HEK293 (cell line): Measurements from ENCODE around the gene VGLL4.

Experiments
- EGR2 ChIP-seq: fragments of 450-650 bp; formaldehyde crosslinking; IDR thresholded peaks from 2 replicates; pipeline ENCODE4 v1.5.1; 2016; ENCODE audit warnings: low read depth, missing biosample characterization, missing genetic modification characterization
- IKZF3 ChIP-seq: fragments of 450-650 bp; IDR thresholded peaks from 2 replicates; pipeline ENCODE4 v1.5.0; 2018; ENCODE audit warnings: missing biosample characterization, mild to moderate bottlenecking, missing genetic modification characterization, moderate library complexity
- SCRT2 ChIP-seq: fragments of 450-650 bp; formaldehyde crosslinking; IDR thresholded peaks from 2 replicates; pipeline ENCODE4 v1.5.1; 2016; ENCODE audit warnings: missing biosample characterization, missing genetic modification characterization
- TCF7L2 ChIP-seq: IDR thresholded peaks from 2 replicates; pipeline ENCODE4 v1.6.1; 2011; ENCODE audit warnings: low read depth, mild to moderate bottlenecking, inconsistent platforms, low read length, moderate library complexity, borderline replicate concordance
- ZBTB1 ChIP-seq: fragments of 450-650 bp; formaldehyde crosslinking; IDR thresholded peaks from 2 replicates; pipeline ENCODE4 v1.5.1; 2016; ENCODE audit warnings: missing biosample characterization, missing genetic modification characterization
- ZBTB17 ChIP-seq: fragments of 450-650 bp; formaldehyde crosslinking; IDR thresholded peaks from 2 replicates; pipeline ENCODE4 v1.5.1; 2016; ENCODE audit warnings: missing biosample characterization, missing genetic modification characterization
- ZBTB20 ChIP-seq: fragments of 450-650 bp; formaldehyde crosslinking; IDR thresholded peaks from 2 replicates; pipeline ENCODE4 v1.5.1; 2016; ENCODE audit warnings: missing biosample characterization, missing genetic modification characterization
- ZNF157 ChIP-seq: fragments of 450-650 bp; formaldehyde crosslinking; IDR thresholded peaks from 2 replicates; pipeline ENCODE4 v1.5.1; 2016; ENCODE audit warnings: missing biosample characterization, missing genetic modification characterization
- ZNF19 ChIP-seq: fragments of 450-650 bp; formaldehyde crosslinking; IDR thresholded peaks from 2 replicates; pipeline ENCODE4; 2016; ENCODE audit warnings: missing biosample characterization, missing genetic modification characterization, low read depth
- ZNF2 ChIP-seq: fragments of 450-650 bp; formaldehyde crosslinking; IDR thresholded peaks from 2 replicates; pipeline ENCODE4 v1.5.1; 2016; ENCODE audit warnings: missing biosample characterization, missing genetic modification characterization
- ZNF23 ChIP-seq: fragments of 450-650 bp; formaldehyde crosslinking; IDR thresholded peaks from 2 replicates; pipeline ENCODE4 v1.5.1; 2016; ENCODE audit warnings: missing biosample characterization, missing genetic modification characterization, borderline replicate concordance
- ZNF341 ChIP-seq: fragments of 450-650 bp; formaldehyde crosslinking; IDR thresholded peaks from 2 replicates; pipeline ENCODE4; 2016; ENCODE audit warnings: low read depth, missing biosample characterization, missing genetic modification characterization
- ZNF350 ChIP-seq: fragments of 450-650 bp; formaldehyde crosslinking; IDR thresholded peaks from 2 replicates; pipeline ENCODE4 v1.5.0; 2017; ENCODE audit warnings: missing biosample characterization, mild to moderate bottlenecking, missing genetic modification characterization
- ZNF391 ChIP-seq: fragments of 450-650 bp; formaldehyde crosslinking; IDR thresholded peaks from 2 replicates; pipeline ENCODE4 v1.5.1; 2016; ENCODE audit warnings: low read depth, missing biosample characterization, missing genetic modification characterization, borderline replicate concordance
- ZNF544 ChIP-seq: fragments of 450-650 bp; formaldehyde crosslinking; IDR thresholded peaks from 2 replicates; pipeline ENCODE4 v1.5.0; 2017; ENCODE audit warnings: missing biosample characterization, missing genetic modification characterization
- ZNF561 ChIP-seq: fragments of 450-650 bp; IDR thresholded peaks from 2 replicates; pipeline ENCODE4 v1.5.1; 2018; ENCODE audit warnings: missing biosample characterization, missing genetic modification characterization, borderline replicate concordance
- ZNF571 ChIP-seq: fragments of 450-650 bp; formaldehyde crosslinking; IDR thresholded peaks from 2 replicates; pipeline ENCODE4 v1.5.0; 2017; ENCODE audit warnings: missing biosample characterization, missing genetic modification characterization
- ZNF580 ChIP-seq: fragments of 450-650 bp; formaldehyde crosslinking; IDR thresholded peaks from 2 replicates; pipeline ENCODE4 v1.5.1; 2016; ENCODE audit warnings: missing biosample characterization, missing genetic modification characterization
- ZNF585B ChIP-seq: fragments of 450-650 bp; formaldehyde crosslinking; IDR thresholded peaks from 2 replicates; pipeline ENCODE4 v1.5.1; 2016; ENCODE audit warnings: missing biosample characterization, missing genetic modification characterization
- ZNF610 ChIP-seq: fragments of 450-650 bp; formaldehyde crosslinking; IDR thresholded peaks from 2 replicates; pipeline ENCODE4 v1.5.1; 2016; ENCODE audit warnings: missing biosample characterization, missing genetic modification characterization, borderline replicate concordance
- ZNF654 ChIP-seq: fragments of 450-650 bp; formaldehyde crosslinking; IDR thresholded peaks from 2 replicates; pipeline ENCODE4 v1.5.1; 2016; ENCODE audit warnings: low read depth, missing biosample characterization, missing genetic modification characterization
- ZNF658 ChIP-seq: fragments of 450-650 bp; formaldehyde crosslinking; IDR thresholded peaks from 2 replicates; pipeline ENCODE4; 2016; ENCODE audit warnings: missing biosample characterization, missing genetic modification characterization
- ZNF660 ChIP-seq: fragments of 450-650 bp; IDR thresholded peaks from 2 replicates; pipeline ENCODE4 v1.5.1; 2018; ENCODE audit warnings: missing biosample characterization, mild to moderate bottlenecking, missing genetic modification characterization
- ZNF670 ChIP-seq: fragments of 450-650 bp; formaldehyde crosslinking; IDR thresholded peaks from 2 replicates; pipeline ENCODE4 v1.5.1; 2016; ENCODE audit warnings: missing biosample characterization, missing genetic modification characterization, low read depth
- ZNF701 ChIP-seq: fragments of 450-650 bp; formaldehyde crosslinking; IDR thresholded peaks from 2 replicates; pipeline ENCODE4 v1.5.1; 2016; ENCODE audit warnings: missing biosample characterization, missing genetic modification characterization
- ZNF768 ChIP-seq: fragments of 450-650 bp; formaldehyde crosslinking; IDR thresholded peaks from 2 replicates; pipeline ENCODE4 v1.5.1; 2018; ENCODE audit warnings: missing biosample characterization, mild to moderate bottlenecking, missing genetic modification characterization
- ZNF830 ChIP-seq: fragments of 450-650 bp; IDR thresholded peaks from 2 replicates; pipeline ENCODE4 v1.5.0; 2018; ENCODE audit warnings: missing biosample characterization, missing genetic modification characterization, low read depth, mild to moderate bottlenecking, moderate library complexity
- ZSCAN5A ChIP-seq: fragments of 450-650 bp; formaldehyde crosslinking; IDR thresholded peaks from 2 replicates; pipeline ENCODE4 v1.5.1; 2016; ENCODE audit warnings: missing biosample characterization, missing genetic modification characterization
- TF ChIP-seq, protein P1 (sequence below): fragments of 450-650 bp; formaldehyde crosslinking; conservative IDR thresholded peaks from 2 replicates; pipeline ENCODE4 v1.5.1; 2016; ENCODE audit warnings: low read depth, missing biosample characterization, missing genetic modification characterization
- TF ChIP-seq, protein P2 (sequence below): fragments of 450-650 bp; formaldehyde crosslinking; optimal IDR thresholded peaks from 2 replicates; pipeline ENCODE3; 2016; ENCODE audit warnings: missing biosample characterization, mild to moderate bottlenecking, missing genetic modification characterization
- TF ChIP-seq, protein P3 (sequence below): fragments of 450-650 bp; formaldehyde crosslinking; IDR thresholded peaks from 2 replicates; pipeline ENCODE4 v1.5.1; 2016; ENCODE audit warnings: missing biosample characterization, missing genetic modification characterization
- TF ChIP-seq, protein P4 (sequence below): fragments of 450-650 bp; formaldehyde crosslinking; IDR thresholded peaks from 2 replicates; pipeline ENCODE4 v1.5.0; 2017; ENCODE audit warnings: missing biosample characterization, missing genetic modification characterization, borderline replicate concordance

Gene VGLL4

GRCh38 chr3:11643605-11644087 is at the start of gene VGLL4 (continued):
- TF ChIP-seq ZNF654 (tag by site-specific recombination) (no peak), ZNF610 (no peak; the same call in 1 of the 2 replicates), ZNF544 (tag by site-specific recombination) (no peak), ZNF350 (tag by site-specific recombination) (no peak), IKZF3 (tag by site-specific recombination) (peak; percentile 96), ZNF830 (tag by site-specific recombination) (no peak), SCRT2 (tag by site-specific recombination) (peak; percentile 28; the same call in 1 of the 2 replicates), ZNF391 (tag by site-specific recombination) (0 out of 2 replicates have a peak, but pooled peaks have one; percentile 29), ZNF19 (no peak), ZNF580 (tag by site-specific recombination) (no peak), ZNF768 (tag by site-specific recombination) (no peak), ZNF157 (tag by site-specific recombination) (no peak), ZNF341 (tag by site-specific recombination) (peak; percentile 96), ZNF701 (tag by site-specific recombination) (no peak), ZNF2 (tag by site-specific recombination) (peak; percentile 89), ZNF561 (tag by site-specific recombination) (no peak), ZNF660 (tag by site-specific recombination) (no peak), ZNF23 (no peak), ZBTB20 (tag by site-specific recombination) (peak; percentile 93; the same call in 1 of the 2 replicates), ZSCAN5A (tag by site-specific recombination) (no peak), ZNF571 (tag by site-specific recombination) (no peak), ZNF658 (no peak), EGR2 (tag by site-specific recombination) (no peak), ZBTB1 (tag by site-specific recombination) (no peak), ZNF585B (tag by site-specific recombination) (no peak), ZNF670 (tag by site-specific recombination) (no peak), ZBTB17 (peak; percentile 94), TCF7L2 (no peak)
- TF ChIP-seq, protein P1, sequence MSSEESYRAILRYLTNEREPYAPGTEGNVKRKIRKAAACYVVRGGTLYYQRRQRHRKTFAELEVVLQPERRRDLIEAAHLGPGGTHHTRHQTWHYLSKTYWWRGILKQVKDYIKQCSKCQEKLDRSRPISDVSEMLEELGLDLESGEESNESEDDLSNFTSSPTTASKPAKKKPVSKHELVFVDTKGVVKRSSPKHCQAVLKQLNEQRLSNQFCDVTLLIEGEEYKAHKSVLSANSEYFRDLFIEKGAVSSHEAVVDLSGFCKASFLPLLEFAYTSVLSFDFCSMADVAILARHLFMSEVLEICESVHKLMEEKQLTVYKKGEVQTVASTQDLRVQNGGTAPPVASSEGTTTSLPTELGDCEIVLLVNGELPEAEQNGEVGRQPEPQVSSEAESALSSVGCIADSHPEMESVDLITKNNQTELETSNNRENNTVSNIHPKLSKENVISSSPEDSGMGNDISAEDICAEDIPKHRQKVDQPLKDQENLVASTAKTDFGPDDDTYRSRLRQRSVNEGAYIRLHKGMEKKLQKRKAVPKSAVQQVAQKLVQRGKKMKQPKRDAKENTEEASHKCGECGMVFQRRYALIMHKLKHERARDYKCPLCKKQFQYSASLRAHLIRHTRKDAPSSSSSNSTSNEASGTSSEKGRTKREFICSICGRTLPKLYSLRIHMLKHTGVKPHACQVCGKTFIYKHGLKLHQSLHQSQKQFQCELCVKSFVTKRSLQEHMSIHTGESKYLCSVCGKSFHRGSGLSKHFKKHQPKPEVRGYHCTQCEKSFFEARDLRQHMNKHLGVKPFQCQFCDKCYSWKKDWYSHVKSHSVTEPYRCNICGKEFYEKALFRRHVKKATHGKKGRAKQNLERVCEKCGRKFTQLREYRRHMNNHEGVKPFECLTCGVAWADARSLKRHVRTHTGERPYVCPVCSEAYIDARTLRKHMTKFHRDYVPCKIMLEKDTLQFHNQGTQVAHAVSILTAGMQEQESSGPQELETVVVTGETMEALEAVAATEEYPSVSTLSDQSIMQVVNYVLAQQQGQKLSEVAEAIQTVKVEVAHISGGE (tag by site-specific recombination): peak; percentile 44
- TF ChIP-seq, protein P2, sequence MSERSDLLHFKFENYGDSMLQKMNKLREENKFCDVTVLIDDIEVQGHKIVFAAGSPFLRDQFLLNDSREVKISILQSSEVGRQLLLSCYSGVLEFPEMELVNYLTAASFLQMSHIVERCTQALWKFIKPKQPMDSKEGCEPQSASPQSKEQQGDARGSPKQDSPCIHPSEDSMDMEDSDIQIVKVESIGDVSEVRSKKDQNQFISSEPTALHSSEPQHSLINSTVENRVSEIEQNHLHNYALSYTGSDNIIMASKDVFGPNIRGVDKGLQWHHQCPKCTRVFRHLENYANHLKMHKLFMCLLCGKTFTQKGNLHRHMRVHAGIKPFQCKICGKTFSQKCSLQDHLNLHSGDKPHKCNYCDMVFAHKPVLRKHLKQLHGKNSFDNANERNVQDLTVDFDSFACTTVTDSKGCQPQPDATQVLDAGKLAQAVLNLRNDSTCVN (tag by site-specific recombination): peak; percentile 25
- TF ChIP-seq, protein P3, sequence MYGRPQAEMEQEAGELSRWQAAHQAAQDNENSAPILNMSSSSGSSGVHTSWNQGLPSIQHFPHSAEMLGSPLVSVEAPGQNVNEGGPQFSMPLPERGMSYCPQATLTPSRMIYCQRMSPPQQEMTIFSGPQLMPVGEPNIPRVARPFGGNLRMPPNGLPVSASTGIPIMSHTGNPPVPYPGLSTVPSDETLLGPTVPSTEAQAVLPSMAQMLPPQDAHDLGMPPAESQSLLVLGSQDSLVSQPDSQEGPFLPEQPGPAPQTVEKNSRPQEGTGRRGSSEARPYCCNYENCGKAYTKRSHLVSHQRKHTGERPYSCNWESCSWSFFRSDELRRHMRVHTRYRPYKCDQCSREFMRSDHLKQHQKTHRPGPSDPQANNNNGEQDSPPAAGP (tag by site-specific recombination): no peak
- TF ChIP-seq, protein P4, sequence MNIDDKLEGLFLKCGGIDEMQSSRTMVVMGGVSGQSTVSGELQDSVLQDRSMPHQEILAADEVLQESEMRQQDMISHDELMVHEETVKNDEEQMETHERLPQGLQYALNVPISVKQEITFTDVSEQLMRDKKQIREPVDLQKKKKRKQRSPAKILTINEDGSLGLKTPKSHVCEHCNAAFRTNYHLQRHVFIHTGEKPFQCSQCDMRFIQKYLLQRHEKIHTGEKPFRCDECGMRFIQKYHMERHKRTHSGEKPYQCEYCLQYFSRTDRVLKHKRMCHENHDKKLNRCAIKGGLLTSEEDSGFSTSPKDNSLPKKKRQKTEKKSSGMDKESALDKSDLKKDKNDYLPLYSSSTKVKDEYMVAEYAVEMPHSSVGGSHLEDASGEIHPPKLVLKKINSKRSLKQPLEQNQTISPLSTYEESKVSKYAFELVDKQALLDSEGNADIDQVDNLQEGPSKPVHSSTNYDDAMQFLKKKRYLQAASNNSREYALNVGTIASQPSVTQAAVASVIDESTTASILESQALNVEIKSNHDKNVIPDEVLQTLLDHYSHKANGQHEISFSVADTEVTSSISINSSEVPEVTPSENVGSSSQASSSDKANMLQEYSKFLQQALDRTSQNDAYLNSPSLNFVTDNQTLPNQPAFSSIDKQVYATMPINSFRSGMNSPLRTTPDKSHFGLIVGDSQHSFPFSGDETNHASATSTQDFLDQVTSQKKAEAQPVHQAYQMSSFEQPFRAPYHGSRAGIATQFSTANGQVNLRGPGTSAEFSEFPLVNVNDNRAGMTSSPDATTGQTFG (tag by site-specific recombination): no peak
